ENCODE measurements around the gene SDSL. TPM values are rescaled to one million over a fixed set of nuclear protein-coding genes. Genes with fewer than 3 reads are reported as not detected.
A peak's percentile ranks its signal among the peaks of the same experiment; 100 is the strongest.

The SDSL gene
- total and polyA plus RNA-seq, 9 donors = 0.43 to 19.3 (median 3.7) TPM

GRCh38 chr12:113391145-113391544 is 31.0 kb upstream of the SDSL start:
- 75 to 84% (median 77%) methylated on average over 3 of the region's 3 CpGs for WGBS, 3 donors
- Histone ChIP-seq H3K9me3 (no peaks in the 10 kb centered on the region), H3K27me3 (no peaks in the 10 kb centered on the region), H3K27ac (no peak overlapping the region), H3K36me3 (no peaks in the 10 kb centered on the region), H3K4me3 (no peak overlapping the region), H3K4me1 (ENCODE audit: insufficient read depth) (no peaks in the 10 kb centered on the region)
- intact Hi-C loops (cut with DNase I) = no loop called here
- TF ChIP-seq CTCF (IDR thresholded peaks at IDR 0.05) (no peak), POLR2A (IDR thresholded peaks at IDR 0.05) (no peak), EP300 (IDR thresholded peaks at IDR 0.05) (no peak)
- DNase-seq = no peak

- intact Hi-C loops (cut with DNase I) = no loop called here
- TF ChIP-seq POLR2A (IDR thresholded peaks at IDR 0.05) (no peak), CTCF (IDR thresholded peaks at IDR 0.05) (no peak), EP300 (IDR thresholded peaks at IDR 0.05) (no peak)
- no peak overlapping the region for H3K27ac ChIP-seq
- no peak overlapping the region for H3K4me3 ChIP-seq
- no peaks in the 10 kb centered on the region for H3K4me1 ChIP-seq (ENCODE audit: insufficient read depth)
- WGBS, 3 donors = 79 to 87% (median 84%) methylated on average over 9 of the region's 9 CpGs
- H3K36me3 ChIP-seq = no peaks in the 10 kb centered on the region
- no peak for DNase-seq
- no peaks in the 10 kb centered on the region for H3K27me3 ChIP-seq
- H3K9me3 ChIP-seq = no peaks in the 10 kb centered on the region
Observed at GRCh38 chr12:113391650-113392337, 30.4 kb upstream of the SDSL start.

GRCh38 chr12:113392520-113392919 is 29.7 kb upstream of the SDSL start:
- no peak overlapping the region for H3K27ac ChIP-seq
- intact Hi-C loops (cut with DNase I) = no loop called here
- H3K4me1 ChIP-seq (ENCODE audit: insufficient read depth) = no peaks in the 10 kb centered on the region
- DNase-seq = no peak
- no peaks in the 10 kb centered on the region for H3K36me3 ChIP-seq
- TF ChIP-seq EP300 (IDR thresholded peaks at IDR 0.05) = no peak
- TF ChIP-seq CTCF (IDR thresholded peaks at IDR 0.05) = no peak
- TF ChIP-seq POLR2A (IDR thresholded peaks at IDR 0.05) = no peak
- H3K9me3 ChIP-seq = no peaks in the 10 kb centered on the region
- no peaks in the 10 kb centered on the region for H3K27me3 ChIP-seq
- 80 to 89% (median 82%) methylated on average over 7 of the region's 7 CpGs for WGBS, 3 donors
- no peak overlapping the region for H3K4me3 ChIP-seq

GRCh38 chr12:113392988-113393579 is 29.1 kb upstream of the SDSL start:
- no peak overlapping the region for H3K4me3 ChIP-seq
- H3K4me1 ChIP-seq (ENCODE audit: insufficient read depth) = no peaks in the 10 kb centered on the region
- no peaks in the 10 kb centered on the region for H3K9me3 ChIP-seq
- no peaks in the 10 kb centered on the region for H3K27me3 ChIP-seq
- H3K36me3 ChIP-seq = no peaks in the 10 kb centered on the region
- WGBS, 3 donors = 53 to 78% (median 66%) methylated on average over 17 of the region's 17 CpGs
- intact Hi-C loops (cut with DNase I) = no loop called here
- peak; percentile 40 to 66 (median 46) for DNase-seq
- H3K27ac ChIP-seq = no peak overlapping the region
- TF ChIP-seq CTCF (IDR thresholded peaks at IDR 0.05) (no peak), EP300 (IDR thresholded peaks at IDR 0.05) (no peak), POLR2A (IDR thresholded peaks at IDR 0.05) (no peak)
